Measurements from ENCODE around the gene SULT1C2.

Gene SULT1C2

GRCh38 chr2:108354136-108354535 lies 65.4 kb downstream of the SULT1C2 start:
- no peak for TF ChIP-seq NFIC (IDR thresholded peaks at IDR 0.05)
- TF ChIP-seq USF1 (IDR thresholded peaks at IDR 0.05): no peak
- TF ChIP-seq EP300 (IDR thresholded peaks at IDR 0.05; ENCODE audit: borderline replicate concordance): no peak
- TF ChIP-seq CREB1 (IDR thresholded peaks at IDR 0.05; ENCODE audit: low read depth): no peak
- no peak for TF ChIP-seq YY1 (IDR thresholded peaks at IDR 0.05; ENCODE audit: low read depth)
- TF ChIP-seq FOXM1 (IDR thresholded peaks at IDR 0.05; ENCODE audit: borderline replicate concordance, low read depth): no peak
- no peak for TF ChIP-seq TAF1 (IDR thresholded peaks at IDR 0.05; ENCODE audit: low read depth)
- no peak for TF ChIP-seq MAX (IDR thresholded peaks at IDR 0.05)
- TF ChIP-seq REST (IDR thresholded peaks at IDR 0.05; ENCODE audit: low read depth): no peak
- TF ChIP-seq ZBTB7A (IDR thresholded peaks at IDR 0.05; ENCODE audit: low read depth): no peak
- TF ChIP-seq CEBPB (IDR thresholded peaks at IDR 0.05): no peak
- no peak for TF ChIP-seq TCF12 (IDR thresholded peaks at IDR 0.05; ENCODE audit: low read depth)
- no peak for TF ChIP-seq TEAD4 (IDR thresholded peaks at IDR 0.05)
- no peak for TF ChIP-seq EGR1 (IDR thresholded peaks at IDR 0.05)
- TF ChIP-seq RAD21 (IDR thresholded peaks at IDR 0.05; ENCODE audit: low read depth): no peak

GRCh38 chr2:108355906-108356734 lies 67.4 kb downstream of the SULT1C2 start:
- TF ChIP-seq FOXM1 (IDR thresholded peaks at IDR 0.05; ENCODE audit: borderline replicate concordance, low read depth) (no peak), EGR1 (IDR thresholded peaks at IDR 0.05) (no peak), CREB1 (IDR thresholded peaks at IDR 0.05; ENCODE audit: low read depth) (no peak), USF1 (IDR thresholded peaks at IDR 0.05) (no peak), TCF12 (IDR thresholded peaks at IDR 0.05; ENCODE audit: low read depth) (no peak), TEAD4 (IDR thresholded peaks at IDR 0.05) (no peak), MAX (IDR thresholded peaks at IDR 0.05) (no peak), CEBPB (IDR thresholded peaks at IDR 0.05) (no peak), RAD21 (IDR thresholded peaks at IDR 0.05; ENCODE audit: low read depth) (no peak), EP300 (IDR thresholded peaks at IDR 0.05; ENCODE audit: borderline replicate concordance) (no peak), REST (IDR thresholded peaks at IDR 0.05; ENCODE audit: low read depth) (no peak), YY1 (IDR thresholded peaks at IDR 0.05; ENCODE audit: low read depth) (no peak), ZBTB7A (IDR thresholded peaks at IDR 0.05; ENCODE audit: low read depth) (no peak), TAF1 (IDR thresholded peaks at IDR 0.05; ENCODE audit: low read depth) (no peak), NFIC (IDR thresholded peaks at IDR 0.05) (no peak)
